ENCODE data around the gene MYO1E. TPM values are rescaled to one million over a fixed set of nuclear protein-coding genes. Genes with fewer than 3 reads are reported as not detected.
A peak's percentile ranks its signal among the peaks of the same experiment; 100 is the strongest.

Gene MYO1E
- total RNA-seq, 1 experiment from 2014 or later = 83.6 TPM

GRCh38 chr15:59295261-59296001 is 77.2 kb downstream of the MYO1E start:
- TF ChIP-seq, protein P1, sequence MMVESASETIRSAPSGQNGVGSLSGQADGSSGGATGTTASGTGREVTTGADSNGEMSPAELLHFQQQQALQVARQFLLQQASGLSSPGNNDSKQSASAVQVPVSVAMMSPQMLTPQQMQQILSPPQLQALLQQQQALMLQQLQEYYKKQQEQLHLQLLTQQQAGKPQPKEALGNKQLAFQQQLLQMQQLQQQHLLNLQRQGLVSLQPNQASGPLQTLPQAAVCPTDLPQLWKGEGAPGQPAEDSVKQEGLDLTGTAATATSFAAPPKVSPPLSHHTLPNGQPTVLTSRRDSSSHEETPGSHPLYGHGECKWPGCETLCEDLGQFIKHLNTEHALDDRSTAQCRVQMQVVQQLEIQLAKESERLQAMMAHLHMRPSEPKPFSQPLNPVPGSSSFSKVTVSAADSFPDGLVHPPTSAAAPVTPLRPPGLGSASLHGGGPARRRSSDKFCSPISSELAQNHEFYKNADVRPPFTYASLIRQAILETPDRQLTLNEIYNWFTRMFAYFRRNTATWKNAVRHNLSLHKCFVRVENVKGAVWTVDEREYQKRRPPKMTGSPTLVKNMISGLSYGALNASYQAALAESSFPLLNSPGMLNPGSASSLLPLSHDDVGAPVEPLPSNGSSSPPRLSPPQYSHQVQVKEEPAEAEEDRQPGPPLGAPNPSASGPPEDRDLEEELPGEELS (CRISPR knock-in tag; IDR thresholded peaks at IDR 0.05) = no peak
- Mint-ChIP-seq H3K4me3 (no peak overlapping the region), H3K27me3 (ENCODE audit: low read depth) (no peaks in the 10 kb centered on the region), H3K36me3 (no peaks in the 10 kb centered on the region), H3K27ac (peak overlapping the region; percentile 51), H3K4me1 (peaks cover 65% of the 10 kb centered on the region), H3K9me3 (no peaks in the 10 kb centered on the region)
- no peak for ATAC-seq
- POLR2A ChIA-PET = interaction anchor here (0.5 to 1.1 kb wide), 2 partner anchors 77 to 78 kb away, joined by 3 read pairs; partner anchors contain the start of gene MYO1E
- no peak for DNase-seq (ENCODE audit: low spot score)
- CTCF ChIA-PET = interaction anchor here (0.8 to 1.2 kb wide), 3 partner anchors 12 to 66 kb away, joined by 3 read pairs; no protein-coding TSS in a partner anchor

DNA sequence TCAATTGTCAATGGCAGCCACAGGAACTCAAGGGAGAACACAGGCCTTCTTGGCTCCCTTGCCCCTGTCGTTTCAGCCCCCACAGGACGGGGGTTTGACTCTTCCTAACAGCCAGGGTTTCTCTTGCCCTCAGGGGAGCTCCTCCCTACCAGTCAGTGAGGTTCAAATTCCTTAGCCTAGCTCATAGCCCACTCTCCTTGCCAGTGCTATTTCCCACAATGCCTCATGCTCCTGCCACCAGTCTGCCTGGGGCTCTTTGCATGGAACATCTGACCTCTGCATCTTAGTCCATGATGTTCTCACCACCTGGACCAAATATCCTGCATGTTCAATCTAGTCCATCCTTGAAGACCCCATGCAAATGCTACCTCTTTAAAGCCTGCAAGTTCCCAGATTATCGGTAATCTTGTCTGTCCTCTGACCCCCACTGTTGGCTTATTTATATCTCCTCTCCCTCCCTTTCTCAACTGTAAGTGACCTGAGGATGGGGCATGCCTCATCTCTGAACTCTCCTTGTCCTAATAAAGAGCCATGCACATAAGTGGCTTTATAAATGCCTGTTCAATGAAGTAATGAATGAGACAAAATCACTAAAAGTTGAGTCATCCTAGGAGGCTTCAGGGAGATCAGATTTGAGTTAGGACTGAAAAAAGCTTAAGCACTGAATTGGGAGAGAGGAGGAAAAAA is 78.0 kb downstream of the MYO1E start:
- CTCF ChIA-PET = interaction anchor here (1.1 kb wide), 1 partner anchor 66 kb away, joined by 3 read pairs; no protein-coding TSS in a partner anchor
- TF ChIP-seq NFE2L1 (CRISPR knock-in tag; IDR thresholded peaks at IDR 0.05) (no peak), JUN (CRISPR knock-in tag; IDR thresholded peaks at IDR 0.05) (no peak), RORB (CRISPR knock-in tag; IDR thresholded peaks at IDR 0.05) (no peak)
- H3K27ac Mint-ChIP-seq = peak overlapping the region; percentile 58
- no peaks in the 10 kb centered on the region for H3K9me3 Mint-ChIP-seq
- H3K4me1 Mint-ChIP-seq = peaks cover 61% of the 10 kb centered on the region
- POLR2A ChIA-PET = interaction anchor here (0.5 kb wide), 1 partner anchor 78 kb away, joined by 3 read pairs; the partner anchor contains the start of gene MYO1E
- no peak for DNase-seq (ENCODE audit: low spot score)
- no peak overlapping the region for H3K4me3 Mint-ChIP-seq
- H3K27me3 Mint-ChIP-seq (ENCODE audit: low read depth) = no peaks in the 10 kb centered on the region
- ATAC-seq = no peak
- H3K36me3 Mint-ChIP-seq = no peaks in the 10 kb centered on the region

DNA sequence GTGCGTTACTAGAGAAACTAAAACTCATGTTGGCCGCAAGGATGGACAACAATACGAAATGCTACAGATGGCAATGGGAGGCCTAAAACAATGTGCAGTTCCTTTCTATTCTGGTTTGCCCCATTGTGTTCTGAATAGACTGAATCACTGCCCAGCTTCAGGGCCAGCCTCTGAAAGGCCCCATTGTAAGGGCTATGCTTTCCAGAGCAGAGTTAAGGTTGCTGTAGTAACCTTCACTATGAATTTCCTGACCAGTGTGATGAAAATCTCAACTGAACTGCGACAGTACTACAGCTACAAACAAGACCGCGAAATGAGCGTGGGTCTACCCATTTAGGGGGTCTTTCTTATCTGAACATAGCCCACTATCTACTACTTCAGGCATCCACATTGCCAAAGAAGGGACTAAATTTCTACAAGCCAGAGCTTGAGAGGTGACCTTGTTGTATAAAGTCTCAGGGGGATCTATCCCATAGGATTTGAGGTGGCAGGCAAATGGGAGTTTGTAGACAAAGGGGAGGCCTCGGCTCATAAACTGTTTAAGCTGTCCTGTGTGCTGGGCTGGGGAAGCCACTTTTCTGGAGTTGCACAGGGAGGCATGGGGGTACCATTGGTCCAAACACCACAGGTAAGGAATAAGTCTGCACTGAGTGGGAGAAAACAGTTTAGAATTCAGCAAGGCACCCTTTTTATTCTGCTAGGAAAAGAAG is 80.1 kb downstream of the MYO1E start:
- POLR2A ChIA-PET = interaction anchor here (1.4 kb wide), 1 partner anchor 80 kb away, joined by 3 read pairs; the partner anchor contains the start of gene MYO1E
- DNase-seq (ENCODE audit: low spot score) (no peak), ATAC-seq (peak; percentile 71)
- no peak overlapping the region for H3K4me3 Mint-ChIP-seq
- H3K4me1 Mint-ChIP-seq = peaks cover 48% of the 10 kb centered on the region
- H3K9me3 Mint-ChIP-seq = no peaks in the 10 kb centered on the region
- H3K27me3 Mint-ChIP-seq (ENCODE audit: low read depth) = no peaks in the 10 kb centered on the region
- H3K27ac Mint-ChIP-seq = peak overlapping the region; percentile 28
- no peaks in the 10 kb centered on the region for H3K36me3 Mint-ChIP-seq
- CTCF ChIA-PET = interaction anchor here (0.7 to 0.9 kb wide), 2 partner anchors 46 to 129 kb away, joined by 3 to 4 read pairs; no protein-coding TSS in a partner anchor
- TF ChIP-seq NR3C1 (CRISPR knock-in tag; conservative IDR thresholded peaks at IDR 0.05; ENCODE audit: low read depth) (no peak), ATF3 (CRISPR knock-in tag; conservative IDR thresholded peaks at IDR 0.05) (no peak), HMGA2 (CRISPR knock-in tag; IDR thresholded peaks at IDR 0.05) (no peak), ZNF396 (CRISPR knock-in tag; IDR thresholded peaks at IDR 0.05; ENCODE audit: borderline replicate concordance) (no peak), E2F4 (CRISPR knock-in tag; IDR thresholded peaks at IDR 0.05; ENCODE audit: borderline replicate concordance, low read depth) (no peak), CREM (CRISPR knock-in tag; IDR thresholded peaks at IDR 0.05) (no peak), USF2 (CRISPR knock-in tag; IDR thresholded peaks at IDR 0.05) (no peak), ZNF219 (CRISPR knock-in tag; IDR thresholded peaks at IDR 0.05; ENCODE audit: borderline replicate concordance) (no peak), OVOL2 (CRISPR knock-in tag; IDR thresholded peaks at IDR 0.05; ENCODE audit: borderline replicate concordance) (no peak), RELA (CRISPR knock-in tag; IDR thresholded peaks at IDR 0.05; ENCODE audit: borderline replicate concordance) (no peak), HMGXB4 (CRISPR knock-in tag; IDR thresholded peaks at IDR 0.05) (no peak), ELF4 (CRISPR knock-in tag; IDR thresholded peaks at IDR 0.05; ENCODE audit: low read depth) (no peak), ZNF232 (CRISPR knock-in tag; IDR thresholded peaks at IDR 0.05) (no peak), USF1 (CRISPR knock-in tag; IDR thresholded peaks at IDR 0.05) (no peak), PRRX2 (CRISPR knock-in tag; IDR thresholded peaks at IDR 0.05) (no peak)
- TF ChIP-seq, protein P1 (CRISPR knock-in tag; IDR thresholded peaks at IDR 0.05) = no peak
